ENCODE data around the gene EIF4E2. TPM values are rescaled to one million over a fixed set of nuclear protein-coding genes. Genes with fewer than 3 reads are reported as not detected.

EIF4E2 gene, protein sequence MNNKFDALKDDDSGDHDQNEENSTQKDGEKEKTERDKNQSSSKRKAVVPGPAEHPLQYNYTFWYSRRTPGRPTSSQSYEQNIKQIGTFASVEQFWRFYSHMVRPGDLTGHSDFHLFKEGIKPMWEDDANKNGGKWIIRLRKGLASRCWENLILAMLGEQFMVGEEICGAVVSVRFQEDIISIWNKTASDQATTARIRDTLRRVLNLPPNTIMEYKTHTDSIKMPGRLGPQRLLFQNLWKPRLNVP
- 78.4 and 84.3 TPM in 2 replicates for total RNA-seq (2014; rRNA removed; shearing (Covaris generic))

DNA sequence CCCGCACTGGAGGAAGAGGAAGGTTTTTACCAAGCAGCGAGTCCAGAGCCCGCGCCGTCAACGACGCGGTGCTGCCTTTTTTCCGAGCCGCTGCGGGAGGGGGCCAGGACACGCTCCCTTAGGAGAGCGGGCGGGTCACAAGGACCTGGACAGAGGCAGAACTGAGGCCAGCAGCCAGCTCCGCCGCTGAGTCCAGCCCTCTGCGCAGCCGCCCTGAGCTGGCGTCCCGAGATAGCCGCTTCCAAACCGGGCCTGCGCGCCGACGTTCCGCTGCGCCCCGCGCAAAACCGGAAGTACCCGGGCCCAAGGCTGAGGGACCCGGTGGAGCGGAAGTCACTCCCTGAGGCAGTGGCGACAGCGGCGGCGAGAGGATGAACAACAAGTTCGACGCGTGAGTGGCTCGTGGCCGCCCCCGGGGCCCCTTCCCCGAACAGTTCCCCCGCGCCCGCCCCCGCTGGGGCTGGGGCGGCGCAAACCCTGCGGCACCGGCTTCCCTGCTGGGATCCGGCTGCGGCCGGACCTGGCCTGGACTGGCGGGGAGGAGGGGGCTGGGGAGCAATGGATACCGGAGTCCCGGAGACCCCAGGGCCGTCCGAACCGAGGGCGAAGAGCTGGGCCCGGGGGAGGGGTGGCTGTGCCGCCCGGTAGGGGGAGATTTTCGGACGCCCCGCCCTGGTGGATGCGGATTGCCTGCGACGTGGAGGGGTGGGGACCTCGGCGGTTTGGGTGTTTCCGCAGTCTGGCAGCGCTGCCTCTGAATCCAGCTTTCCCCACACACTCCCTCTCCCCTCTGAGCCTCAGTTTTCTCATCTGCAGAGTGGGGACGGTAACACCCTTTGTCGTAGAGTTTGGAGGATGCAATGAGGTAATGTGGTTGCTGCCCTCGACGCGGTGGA lies at the start of gene EIF4E2, which contains the start of gene TIGD1:
Gene EIF4E2, plus strand, starts transcription at position 336 of the 896 bp plus-strand sequence. Its CDS starts 36 bp downstream, at position 372.
Gene TIGD1, minus strand, starts transcription at position 204 of the 896 bp plus-strand sequence. CDS start 675 bp downstream, outside the sequence.

DNA sequence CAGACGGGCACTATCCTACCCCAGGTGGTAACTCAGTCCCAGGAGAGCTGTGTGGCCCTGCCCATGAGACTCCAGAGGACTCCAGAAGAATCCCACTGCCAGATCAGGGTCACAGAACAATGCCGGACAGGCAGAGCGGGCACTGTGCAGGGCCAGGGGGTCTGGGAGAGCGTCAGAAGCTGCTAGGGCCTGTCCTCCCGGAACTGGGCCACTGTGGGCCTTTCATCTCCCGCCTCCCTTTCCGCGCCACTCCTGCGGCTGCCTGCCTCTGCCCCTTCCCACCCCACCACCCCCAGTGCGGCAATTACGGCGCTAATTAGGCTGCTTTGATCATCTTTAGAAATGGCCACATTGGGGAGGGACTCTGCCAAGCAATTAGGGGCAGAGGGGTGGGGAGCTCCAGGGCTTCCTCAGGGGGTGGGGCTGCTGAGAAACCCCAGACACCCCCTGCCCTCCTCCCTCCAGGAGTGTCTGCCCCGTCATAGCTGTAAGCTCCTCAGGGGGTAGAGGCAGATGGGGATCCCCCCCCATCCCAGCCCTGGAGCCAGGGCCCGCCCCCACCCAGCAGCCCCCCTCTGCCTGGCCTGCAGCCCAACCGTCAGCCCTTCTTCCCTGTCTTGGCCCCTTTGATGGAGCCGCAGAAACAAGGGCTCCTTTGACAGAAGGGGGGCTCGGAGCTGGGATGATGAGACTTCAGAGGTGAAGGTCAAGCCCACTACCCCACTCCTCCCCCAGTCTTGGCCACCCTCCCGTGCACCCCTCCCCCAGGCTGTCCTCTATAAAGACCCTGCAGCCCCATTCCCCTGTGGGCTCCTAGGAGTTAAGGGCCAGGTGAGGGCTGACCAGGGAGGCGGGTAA lies 30.7 kb upstream of the EIF4E2 start, which contains the start of gene PRSS56:
Gene PRSS56, plus strand, starts transcription at position 808 of the 858 bp plus-strand sequence. CDS start 211 bp downstream, outside the sequence.

DNA sequence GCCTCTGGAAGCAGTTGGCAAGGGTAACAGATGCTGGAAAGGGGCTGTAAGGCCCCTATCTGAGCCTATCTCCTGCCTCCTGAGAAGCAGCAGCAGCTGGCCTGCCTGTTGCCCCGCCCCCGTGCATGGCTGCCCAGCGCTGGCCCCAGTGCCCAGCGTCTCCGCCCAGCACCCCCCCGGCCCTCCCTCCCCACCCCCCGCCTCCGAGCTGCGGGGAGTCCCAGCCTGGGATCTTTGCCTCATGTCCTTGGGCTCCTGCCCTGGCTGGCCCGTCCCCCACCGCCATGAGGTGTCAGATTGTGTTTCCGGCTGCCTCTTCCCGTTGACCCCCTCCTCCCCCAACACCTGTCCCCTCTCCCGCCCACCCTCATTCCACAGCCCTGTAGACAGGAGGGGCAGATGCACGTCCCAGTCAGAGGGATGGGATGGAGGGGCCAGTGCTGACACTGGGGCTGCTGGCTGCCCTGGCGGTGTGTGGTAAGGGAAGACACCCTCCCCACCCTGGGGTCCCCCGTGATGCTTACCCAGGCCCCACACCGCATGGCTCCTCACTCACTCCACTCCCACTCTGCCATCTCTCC lies 24.6 kb upstream of the EIF4E2 start, which contains the start of gene CHRND:
Gene CHRND, plus strand, starts transcription at position 370 of the 581 bp plus-strand sequence. Its CDS starts 56 bp downstream, at position 426.

DNA sequence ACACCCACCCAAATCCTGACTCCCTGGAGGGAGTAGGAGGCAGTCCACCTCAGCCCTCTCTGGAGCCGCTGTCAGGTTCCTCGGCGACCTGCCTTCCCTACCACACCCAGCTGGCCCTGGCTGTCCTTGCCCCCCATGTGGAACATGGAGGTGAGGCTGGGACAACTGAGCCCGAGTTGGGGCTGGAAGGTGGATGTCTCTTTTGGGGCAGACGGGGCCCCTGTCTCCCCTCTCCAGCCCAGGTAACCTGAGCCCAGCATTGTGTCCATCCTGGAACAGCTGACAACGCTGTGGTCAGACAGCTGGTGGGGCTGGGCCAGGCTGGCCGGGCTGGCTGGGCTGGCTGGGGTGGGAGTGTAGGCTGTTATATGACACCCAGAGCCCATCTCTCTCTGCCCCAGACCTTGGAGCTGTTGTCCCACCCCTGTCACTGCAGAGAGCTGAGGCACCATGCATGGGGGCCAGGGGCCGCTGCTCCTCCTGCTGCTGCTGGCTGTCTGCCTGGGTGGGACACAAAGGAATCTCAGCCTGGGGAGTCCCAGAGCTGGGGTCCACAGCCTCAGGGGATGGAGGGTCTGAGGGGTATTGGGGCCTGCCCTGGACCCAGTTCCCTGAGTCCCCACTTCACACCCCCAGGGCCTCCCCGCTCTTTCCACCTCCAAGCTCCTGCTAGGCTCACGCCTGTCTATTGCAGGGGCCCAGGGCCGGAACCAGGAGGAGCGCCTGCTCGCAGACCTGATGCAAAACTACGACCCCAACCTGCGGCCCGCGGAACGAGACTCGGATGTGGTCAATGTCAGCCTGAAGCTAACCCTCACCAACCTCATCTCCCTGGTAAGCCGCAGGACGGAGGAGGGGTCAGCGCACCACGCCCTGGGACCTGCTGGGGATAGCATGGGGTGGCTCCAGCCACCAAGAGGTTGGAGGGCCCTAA lies 10.9 kb upstream of the EIF4E2 start, which contains the start of gene CHRNG:
Gene CHRNG, plus strand, starts transcription at position 395 of the 934 bp plus-strand sequence. Its CDS starts 56 bp downstream, at position 451.

Other genes starting within 250 kb of the EIF4E2 start
- gene ALPP, start 171.9 kb upstream of the EIF4E2 start, total RNA-seq (2014; rRNA removed; shearing (Covaris generic)): 0.13 and 0.26 TPM in 2 replicates
- not detected in 2 replicates for gene ALPG, start 143.8 kb upstream of the EIF4E2 start, total RNA-seq (2014; rRNA removed; shearing (Covaris generic))
- gene ALPI, start 94.5 kb upstream of the EIF4E2 start, total RNA-seq (2014; rRNA removed; shearing (Covaris generic)): not detected in 2 replicates
- gene ECEL1, start 62.9 kb upstream of the EIF4E2 start, total RNA-seq (2014; rRNA removed; shearing (Covaris generic)): not detected in 2 replicates
- gene PRSS56, start 30.3 kb upstream of the EIF4E2 start, total RNA-seq (2014; rRNA removed; shearing (Covaris generic)): not detected in 2 replicates
- gene CHRND, start 24.5 kb upstream of the EIF4E2 start, total RNA-seq (2014; rRNA removed; shearing (Covaris generic)): not detected in 2 replicates
- not detected in 2 replicates for gene CHRNG, start 11.0 kb upstream of the EIF4E2 start, total RNA-seq (2014; rRNA removed; shearing (Covaris generic))
- gene TIGD1, start 132 bp upstream of the EIF4E2 start, total RNA-seq (2014; rRNA removed; shearing (Covaris generic)): 9.6 and 12.2 TPM in 2 replicates
- not detected in 2 replicates for gene EFHD1, start 82.9 kb downstream of the EIF4E2 start, total RNA-seq (2014; rRNA removed; shearing (Covaris generic))
- 36.3 and 42.7 TPM in 2 replicates for gene GIGYF2, start 146.6 kb downstream of the EIF4E2 start, total RNA-seq (2014; rRNA removed; shearing (Covaris generic))
- gene KCNJ13, start 225.9 kb downstream of the EIF4E2 start, total RNA-seq (2014; rRNA removed; shearing (Covaris generic)): not detected in 2 replicates